A673 (cell line): ENCODE results near the gene GNB2.
"Not testable (repeated sequence)": the region's sequence is repeated elsewhere in the genome, so short reads cannot be mapped to it uniquely, and the experiment has no call there.

ENCODE experiments used
- CTCF ChIP-seq: fragments of 300-800, 200-600 bp; sonication (generic); conservative IDR thresholded peaks from 2 replicates; pipeline ENCODE4 v1.5.1; 2017; ENCODE audit warnings: low read depth, mild to moderate bottlenecking, antibody characterized with exemption, low read length, moderate library complexity, mixed read lengths
- EZH2 ChIP-seq: fragments of 200-600 bp; sonication (generic); IDR thresholded peaks from 2 replicates; pipeline ENCODE4 v1.6.1; 2017; ENCODE audit warnings: borderline replicate concordance, low read depth, mild to moderate bottlenecking, mixed read lengths, antibody characterized with exemption, low read length; ENCODE audit not compliant: poor library complexity, severe bottlenecking

- TF ChIP-seq EZH2, CTCF: not testable (repeated sequence)
Measured at GRCh38 chr7:100669106-100669505, 4.4 kb upstream of the GNB2 start.
